ENCODE results near the gene SLC25A34. TPM values are rescaled to one million over a fixed set of nuclear protein-coding genes. Genes with fewer than 3 reads are reported as not detected.

SLC25A34 gene
- total RNA-seq, 2 experiments from 2014 or later: 1.9 to 2.8 TPM

DNA sequence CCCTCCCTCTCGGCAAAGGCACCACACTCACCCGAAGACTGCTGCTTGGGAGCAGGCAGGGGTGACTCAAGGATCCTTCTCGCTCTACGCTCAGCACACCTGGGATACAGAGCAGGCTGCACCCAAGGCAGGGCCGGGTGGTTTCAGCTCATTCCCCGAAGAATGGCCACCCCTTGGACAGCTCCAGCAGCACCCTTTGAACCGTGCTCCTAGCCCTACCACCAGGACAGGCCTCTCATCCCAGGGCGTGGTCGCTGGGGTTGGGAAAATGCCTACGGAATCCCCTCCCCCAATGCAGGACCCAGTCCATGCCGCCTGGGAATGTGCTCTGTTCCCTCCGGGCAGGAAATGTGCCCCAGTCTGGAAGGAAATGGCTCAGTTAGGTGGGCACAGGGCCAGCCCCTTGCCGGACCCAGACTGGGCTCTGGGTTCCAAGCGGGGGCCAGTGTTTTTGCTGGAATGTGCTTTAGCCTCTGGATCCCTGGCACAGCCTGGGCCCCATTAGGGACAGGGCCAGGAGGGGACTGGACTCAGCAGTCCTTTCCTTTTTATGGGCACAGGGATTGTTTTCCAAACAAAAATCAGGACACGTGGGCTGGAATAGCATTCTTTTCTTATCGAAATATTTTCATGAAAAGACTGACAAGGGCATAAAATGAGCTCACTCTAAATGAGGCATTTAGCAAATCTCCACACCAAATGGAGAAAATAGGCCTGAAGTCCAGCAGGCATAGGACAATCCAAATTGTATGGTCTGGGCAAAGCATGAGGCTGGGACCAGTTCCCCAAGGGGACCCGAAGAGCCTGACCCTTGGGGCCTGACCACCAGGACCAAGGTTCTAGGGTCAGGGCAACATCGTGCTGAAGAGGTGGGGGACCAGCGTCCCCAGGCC, 13.6 kb downstream of the SLC25A34 start:
- H3K4me3 ChIP-seq (ENCODE audit: low read length): no peak overlapping the region
- no peak for TF ChIP-seq CTCF (IDR thresholded peaks at IDR 0.05)
- no peak overlapping the region for H3K27ac Mint-ChIP-seq
- CTCF ChIA-PET: no interaction called here
- H3K4me1 Mint-ChIP-seq (ENCODE audit: low read depth): no peaks in the 10 kb centered on the region
- no peaks in the 10 kb centered on the region for H3K4me1 ChIP-seq (ENCODE audit: insufficient read depth, low read length)
- H3K4me3 Mint-ChIP-seq: no peak overlapping the region
- no peaks in the 10 kb centered on the region for H3K36me3 ChIP-seq (ENCODE audit: insufficient read depth, low read length)
- ATAC-seq (ENCODE audit: poor library complexity) (no peak), DNase-seq (no peak)
- POLR2A ChIA-PET: no interaction called here
- H3K36me3 Mint-ChIP-seq (ENCODE audit: low read depth): no peaks in the 10 kb centered on the region
- H3K27me3 Mint-ChIP-seq: peaks cover 5% of the 10 kb centered on the region
- no peaks in the 10 kb centered on the region for H3K27me3 ChIP-seq (ENCODE audit: control insufficient read depth in 1 of 2, insufficient read depth in 2 of 2, low read length in 2 of 2)
- H3K9me3 ChIP-seq (ENCODE audit: control insufficient read depth in 1 of 2, insufficient read depth in 1 of 2, low read length in 2 of 2): no peaks in the 10 kb centered on the region
- H3K27ac ChIP-seq (ENCODE audit: low read depth in 1 of 2, low read length in 2 of 2): no peak overlapping the region
- intact Hi-C loops (cut with DNase I, micrococcal nuclease): no loop called here
- no peaks in the 10 kb centered on the region for H3K9me3 Mint-ChIP-seq

DNA sequence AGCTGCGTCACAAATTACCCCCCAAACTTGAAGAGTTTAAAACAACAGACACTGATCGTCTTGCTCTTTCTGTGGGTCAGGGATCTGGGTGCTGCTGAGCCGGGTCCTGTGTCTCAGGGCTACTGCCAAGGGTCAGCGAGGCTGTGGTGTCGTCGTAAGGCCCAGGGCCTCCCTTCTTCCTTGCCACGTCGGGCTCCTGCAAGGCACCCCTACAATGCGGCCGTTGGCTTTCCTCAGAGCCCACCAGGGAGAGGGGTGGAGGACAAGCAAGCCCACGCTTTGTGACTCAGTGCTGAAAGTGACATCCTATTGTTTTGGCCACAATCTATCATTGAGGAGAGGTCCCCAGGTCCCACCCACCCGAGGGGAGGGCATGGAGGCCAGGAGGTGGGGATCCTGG, 14.9 kb downstream of the SLC25A34 start:
- ATAC-seq (ENCODE audit: poor library complexity): no peak
- Mint-ChIP-seq H3K36me3 (ENCODE audit: low read depth) (no peaks in the 10 kb centered on the region), H3K9me3 (no peaks in the 10 kb centered on the region), H3K27me3 (peaks cover 14% of the 10 kb centered on the region), H3K27ac (no peak overlapping the region), H3K4me3 (no peak overlapping the region), H3K4me1 (ENCODE audit: low read depth) (no peaks in the 10 kb centered on the region)
- no peak overlapping the region for H3K27ac ChIP-seq (ENCODE audit: low read depth in 1 of 2, low read length in 2 of 2)
- H3K4me1 ChIP-seq (ENCODE audit: insufficient read depth, low read length): no peaks in the 10 kb centered on the region
- TF ChIP-seq CTCF (IDR thresholded peaks at IDR 0.05): no peak
- no peaks in the 10 kb centered on the region for H3K36me3 ChIP-seq (ENCODE audit: insufficient read depth, low read length)
- peaks cover 0 to 5% of the 10 kb centered on the region in 2 experiments for H3K27me3 ChIP-seq (ENCODE audit: control insufficient read depth in 1 of 2, insufficient read depth in 2 of 2, low read length in 2 of 2)
- no peaks in the 10 kb centered on the region for H3K9me3 ChIP-seq (ENCODE audit: control insufficient read depth in 1 of 2, insufficient read depth in 1 of 2, low read length in 2 of 2)
- intact Hi-C loops (cut with DNase I, micrococcal nuclease): no loop called here
- DNase-seq: no peak
- ChIA-PET CTCF (no interaction called here), POLR2A (no interaction called here)
- H3K4me3 ChIP-seq (ENCODE audit: low read length): no peak overlapping the region

DNA sequence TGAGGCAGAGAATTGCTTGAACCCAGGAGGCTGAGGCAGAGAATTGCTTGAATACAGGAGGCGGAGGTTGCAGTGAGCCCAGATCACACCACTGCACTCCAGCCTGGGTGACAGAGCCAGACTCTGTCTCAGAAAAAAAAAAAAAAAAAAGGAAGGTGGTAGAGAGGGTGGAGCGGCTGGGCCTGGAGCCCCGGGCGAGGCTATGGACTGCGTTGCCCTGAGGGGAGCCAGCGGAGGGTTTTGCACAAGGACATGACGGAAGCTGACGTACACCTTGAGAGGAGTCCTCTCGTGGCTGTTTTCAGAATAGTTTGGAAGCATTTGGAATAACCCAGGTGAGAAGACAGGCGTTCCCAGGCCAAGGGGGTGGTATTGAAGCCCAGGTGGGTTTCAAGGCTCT, 15.7 kb downstream of the SLC25A34 start:
- no peaks in the 10 kb centered on the region for H3K9me3 Mint-ChIP-seq

More for the DNA sequence above, 15.7 kb downstream of the SLC25A34 start:
- H3K4me1 ChIP-seq (ENCODE audit: insufficient read depth, low read length): peaks cover 7% of the 10 kb centered on the region
- no peak overlapping the region for H3K4me3 Mint-ChIP-seq
- no peak for ATAC-seq (ENCODE audit: poor library complexity)
- peaks cover 6% of the 10 kb centered on the region for H3K4me1 Mint-ChIP-seq (ENCODE audit: low read depth)
- H3K27me3 Mint-ChIP-seq: peaks cover 22% of the 10 kb centered on the region
- H3K27ac Mint-ChIP-seq: no peak overlapping the region
- H3K36me3 Mint-ChIP-seq (ENCODE audit: low read depth): no peaks in the 10 kb centered on the region
- H3K27me3 ChIP-seq (ENCODE audit: control insufficient read depth in 1 of 2, insufficient read depth in 2 of 2, low read length in 2 of 2): peaks cover under 1 to 12% of the 10 kb centered on the region in 2 experiments
- DNase-seq: no peak
- no peaks in the 10 kb centered on the region for H3K9me3 ChIP-seq (ENCODE audit: control insufficient read depth in 1 of 2, insufficient read depth in 1 of 2, low read length in 2 of 2)
- H3K27ac ChIP-seq (ENCODE audit: low read depth in 1 of 2, low read length in 2 of 2): no peak overlapping the region
- H3K36me3 ChIP-seq (ENCODE audit: insufficient read depth, low read length): no peaks in the 10 kb centered on the region
- POLR2A ChIA-PET: no interaction called here
- CTCF ChIA-PET: no interaction called here
- intact Hi-C loops (cut with DNase I, micrococcal nuclease): no loop called here
- TF ChIP-seq CTCF (IDR thresholded peaks at IDR 0.05): no peak
- no peak overlapping the region for H3K4me3 ChIP-seq (ENCODE audit: low read length)

All from CD4-positive, alpha-beta T cell (primary cell).